ENCODE results near the gene IGFBP4. TPM values are rescaled to one million over a fixed set of nuclear protein-coding genes. Genes with fewer than 3 reads are reported as not detected.

Gene IGFBP4
- total RNA-seq, 2 experiments from 2014 or later, result 27.1 to 28.4 TPM

GRCh38 chr17:40459636-40460603 is 16.7 kb downstream of the IGFBP4 start:
- DNase-seq, result no peak
- no peaks in the 10 kb centered on the region for H3K4me1 Mint-ChIP-seq
- POLR2A ChIA-PET, result interaction anchor here (0.9 to 1.6 kb wide), 4 partner anchors 13 to 80 kb away, joined by 3 to 5 read pairs (median 3); no protein-coding TSS in a partner anchor
- peaks cover 15% of the 10 kb centered on the region for H3K36me3 Mint-ChIP-seq (ENCODE audit: low read depth)
- CTCF ChIA-PET, result interaction anchor here (0.7 to 1.7 kb wide), 2 partner anchors 8 to 74 kb away, joined by 3 to 4 read pairs; no protein-coding TSS in a partner anchor
- peaks cover 4% of the 10 kb centered on the region for H3K27me3 Mint-ChIP-seq
- H3K9me3 Mint-ChIP-seq, result no peaks in the 10 kb centered on the region
- H3K4me3 Mint-ChIP-seq, result no peak overlapping the region
- H3K27ac Mint-ChIP-seq, result no peak overlapping the region

- no peak overlapping the region for H3K4me3 Mint-ChIP-seq
- peaks cover 4% of the 10 kb centered on the region for H3K27me3 Mint-ChIP-seq
- ChIA-PET POLR2A (interaction anchor here (0.9 to 1.2 kb wide), 3 partner anchors 20 to 79 kb away, joined by 3 read pairs; no protein-coding TSS in a partner anchor), CTCF (interaction anchor here (1.7 kb wide), 1 partner anchor 73 kb away, joined by 4 read pairs; no protein-coding TSS in a partner anchor)
- no peaks in the 10 kb centered on the region for H3K4me1 Mint-ChIP-seq
- H3K36me3 Mint-ChIP-seq (ENCODE audit: low read depth), result peaks cover 14% of the 10 kb centered on the region
- no peak for DNase-seq
- no peak overlapping the region for H3K27ac Mint-ChIP-seq
- no peaks in the 10 kb centered on the region for H3K9me3 Mint-ChIP-seq
Measured at GRCh38 chr17:40460604-40460967, 17.3 kb downstream of the IGFBP4 start.

GRCh38 chr17:40460968-40461731 is 17.9 kb downstream of the IGFBP4 start:
- Mint-ChIP-seq H3K4me1 (no peaks in the 10 kb centered on the region), H3K36me3 (ENCODE audit: low read depth) (peaks cover 9% of the 10 kb centered on the region), H3K9me3 (no peaks in the 10 kb centered on the region), H3K27ac (no peak overlapping the region), H3K27me3 (no peaks in the 10 kb centered on the region), H3K4me3 (no peak overlapping the region)
- CTCF ChIA-PET, result interaction anchor here (1.7 kb wide), 1 partner anchor 73 kb away, joined by 4 read pairs; no protein-coding TSS in a partner anchor
- POLR2A ChIA-PET, result interaction anchor here (0.6 to 1.2 kb wide), 3 partner anchors 15 to 79 kb away, joined by 3 to 4 read pairs (median 3); no protein-coding TSS in a partner anchor
- DNase-seq, result no peak

GRCh38 chr17:40461732-40462342 is 18.6 kb downstream of the IGFBP4 start:
- POLR2A ChIA-PET, result interaction anchor here (0.6 kb wide), 1 partner anchor 14 kb away, joined by 4 read pairs; no protein-coding TSS in a partner anchor
- no peak overlapping the region for H3K27ac Mint-ChIP-seq

GRCh38 chr17:40462343-40463121 is 19.3 kb downstream of the IGFBP4 start:
- no peaks in the 10 kb centered on the region for H3K9me3 Mint-ChIP-seq
- no peak for DNase-seq
- H3K36me3 Mint-ChIP-seq (ENCODE audit: low read depth), result peaks cover 2% of the 10 kb centered on the region
- H3K4me3 Mint-ChIP-seq, result no peak overlapping the region
- peaks cover 11% of the 10 kb centered on the region for H3K27me3 Mint-ChIP-seq
- CTCF ChIA-PET, result interaction anchor here (0.7 kb wide), 1 partner anchor 14 kb away, joined by 3 read pairs; no protein-coding TSS in a partner anchor
- no peak overlapping the region for H3K27ac Mint-ChIP-seq
- POLR2A ChIA-PET, result interaction anchor here (0.5 kb wide), 1 partner anchor 99 kb away, joined by 3 read pairs; no protein-coding TSS in a partner anchor
- H3K4me1 Mint-ChIP-seq, result no peaks in the 10 kb centered on the region

More at GRCh38 chr17:40461732-40462342, 18.6 kb downstream of the IGFBP4 start:
- no peak overlapping the region for H3K4me3 Mint-ChIP-seq
- no peaks in the 10 kb centered on the region for H3K4me1 Mint-ChIP-seq
- H3K9me3 Mint-ChIP-seq, result no peaks in the 10 kb centered on the region
- DNase-seq, result no peak
- peaks cover 6% of the 10 kb centered on the region for H3K36me3 Mint-ChIP-seq (ENCODE audit: low read depth)
- peaks cover 7% of the 10 kb centered on the region for H3K27me3 Mint-ChIP-seq
- CTCF ChIA-PET, result interaction anchor here (0.7 kb wide), 1 partner anchor 15 kb away, joined by 3 read pairs; no protein-coding TSS in a partner anchor

- no peak overlapping the region for H3K4me3 Mint-ChIP-seq
- H3K9me3 Mint-ChIP-seq, result no peaks in the 10 kb centered on the region
- H3K36me3 Mint-ChIP-seq (ENCODE audit: low read depth), result peaks cover 2% of the 10 kb centered on the region
- ChIA-PET POLR2A (no interaction called here), CTCF (interaction anchor here (0.7 kb wide), 2 partner anchors 161 to 757 kb away, joined by 4 to 6 read pairs; no protein-coding TSS in a partner anchor)
- no peaks in the 10 kb centered on the region for H3K4me1 Mint-ChIP-seq
- no peak overlapping the region for H3K27ac Mint-ChIP-seq
- no peak for DNase-seq
- H3K27me3 Mint-ChIP-seq, result peaks cover 11% of the 10 kb centered on the region
Measured at GRCh38 chr17:40463122-40463550, 19.9 kb downstream of the IGFBP4 start.

- no peaks in the 10 kb centered on the region for H3K4me1 Mint-ChIP-seq
- H3K27me3 Mint-ChIP-seq, result peaks cover 11% of the 10 kb centered on the region
- DNase-seq, result no peak
- CTCF ChIA-PET, result no interaction called here
- POLR2A ChIA-PET, result interaction anchor here (1.1 to 1.9 kb wide), 4 partner anchors 8 to 17 kb away, joined by 3 to 4 read pairs (median 4); no protein-coding TSS in a partner anchor
- H3K36me3 Mint-ChIP-seq (ENCODE audit: low read depth), result no peaks in the 10 kb centered on the region
- H3K9me3 Mint-ChIP-seq, result no peaks in the 10 kb centered on the region
- no peak overlapping the region for H3K27ac Mint-ChIP-seq
- H3K4me3 Mint-ChIP-seq, result no peak overlapping the region
Measured at GRCh38 chr17:40464392-40464855, 21.2 kb downstream of the IGFBP4 start.

- Mint-ChIP-seq H3K4me1 (no peaks in the 10 kb centered on the region), H3K9me3 (no peaks in the 10 kb centered on the region), H3K27ac (no peak overlapping the region), H3K4me3 (no peak overlapping the region), H3K27me3 (peaks cover 21% of the 10 kb centered on the region), H3K36me3 (ENCODE audit: low read depth) (no peaks in the 10 kb centered on the region)
- no peak for DNase-seq
- CTCF ChIA-PET, result interaction anchor here (1.0 to 1.4 kb wide), 3 partner anchors 10 to 66 kb away, joined by 3 to 8 read pairs (median 3); no protein-coding TSS in a partner anchor
- POLR2A ChIA-PET, result interaction anchor here (1.8 to 1.9 kb wide), 2 partner anchors 10 to 40 kb away, joined by 3 to 4 read pairs; no protein-coding TSS in a partner anchor
Measured at GRCh38 chr17:40466298-40466971, 23.2 kb downstream of the IGFBP4 start.

GRCh38 chr17:40467281-40467867 is 24.1 kb downstream of the IGFBP4 start:
- Mint-ChIP-seq H3K4me1 (no peaks in the 10 kb centered on the region), H3K4me3 (no peak overlapping the region), H3K27me3 (peaks cover 21% of the 10 kb centered on the region), H3K27ac (no peak overlapping the region), H3K9me3 (no peaks in the 10 kb centered on the region), H3K36me3 (ENCODE audit: low read depth) (no peaks in the 10 kb centered on the region)
- DNase-seq, result no peak
- ChIA-PET CTCF (interaction anchor here (1.2 to 1.4 kb wide), 2 partner anchors 9 to 68 kb away, joined by 4 to 8 read pairs; no protein-coding TSS in a partner anchor), POLR2A (no interaction called here)

- no peak overlapping the region for H3K4me3 Mint-ChIP-seq
- DNase-seq, result no peak
- POLR2A ChIA-PET, result no interaction called here
- H3K27me3 Mint-ChIP-seq, result peaks cover 23% of the 10 kb centered on the region
- CTCF ChIA-PET, result no interaction called here
- no peaks in the 10 kb centered on the region for H3K4me1 Mint-ChIP-seq
- no peaks in the 10 kb centered on the region for H3K9me3 Mint-ChIP-seq
- H3K27ac Mint-ChIP-seq, result no peak overlapping the region
- no peaks in the 10 kb centered on the region for H3K36me3 Mint-ChIP-seq (ENCODE audit: low read depth)
Measured at GRCh38 chr17:40468560-40468959, 25.3 kb downstream of the IGFBP4 start.
